ENCODE results near the gene KLF8. TPM values are rescaled to one million over a fixed set of nuclear protein-coding genes. Genes with fewer than 3 reads are reported as not detected.

Gene KLF8
- total RNA-seq, 1 experiment from 2014 or later, result 1.2 TPM

GRCh38 chrX:56211701-56212100 lies 20.5 kb upstream of the KLF8 start:
- RAD21 ChIA-PET (ENCODE audit: low non-redundant PET in 1 of 2, low total read pairs in 2 of 2, uncharacterized antibody in 2 of 2, unreplicated experiment in 2 of 2), result no interaction called here
- H3K4me3 ChIP-seq (replicated peaks in 1 of 2; ENCODE audit: low read depth in 1 of 2, low read length in 2 of 2), result no peak overlapping the region
- CTCF ChIA-PET, result no interaction called here
- H4K20me1 ChIP-seq (ENCODE audit: insufficient read depth), result no peaks in the 10 kb centered on the region
- POLR2A ChIA-PET, result no interaction called here
- DNase-seq (ENCODE audit: low read depth, low spot score) (no peak), ATAC-seq (no peak)
- H3K9ac ChIP-seq (ENCODE audit: low read length), result no peak overlapping the region
- H3K27me3 ChIP-seq (ENCODE audit: insufficient read depth, low read length), result no peaks in the 10 kb centered on the region
- H3K9me2 ChIP-seq (ENCODE audit: insufficient read depth), result no peaks in the 10 kb centered on the region
- H3K4me1 ChIP-seq (ENCODE audit: control insufficient read depth in 1 of 2, insufficient read depth in 2 of 2, low read length in 2 of 2), result no peaks in the 10 kb centered on the region
- TF ChIP-seq ZNF274 (IDR thresholded peaks at IDR 0.05; ENCODE audit: low read depth, low read length) (no peak), ELF1 (IDR thresholded peaks at IDR 0.05; ENCODE audit: borderline replicate concordance, low read depth) (no peak), MAX (IDR thresholded peaks at IDR 0.05) (no peak), FOSL1 (IDR thresholded peaks at IDR 0.05; ENCODE audit: low read depth) (no peak), YY1 (IDR thresholded peaks at IDR 0.05; ENCODE audit: extremely low read depth, insufficient replicate concordance, low read depth, low read length) (no peak), ATF3 (IDR thresholded peaks at IDR 0.05) (no peak), EZH2phosphoT487 (IDR thresholded peaks at IDR 0.05; ENCODE audit: borderline replicate concordance) (no peak), CTCF (IDR thresholded peaks at IDR 0.05 in 2 of 3, conservative IDR thresholded peaks at IDR 0.05 in 1 of 3; ENCODE audit: borderline replicate concordance in 1 of 3, insufficient read depth in 1 of 3, low read depth in 2 of 3, low read length in 2 of 3) (no peak), TCF7L2 (IDR thresholded peaks at IDR 0.05; ENCODE audit: borderline replicate concordance, extremely low read depth, insufficient read depth, insufficient read length) (no peak), POLR2AphosphoS5 (IDR thresholded peaks at IDR 0.05; ENCODE audit: low read depth, low read length) (no peak), EZH2 (IDR thresholded peaks at IDR 0.05) (no peak), ZBTB33 (IDR thresholded peaks at IDR 0.05; ENCODE audit: extremely low read depth, insufficient replicate concordance, low read length) (no peak), REST (IDR thresholded peaks at IDR 0.05; ENCODE audit: low read depth) (no peak), EGR1 (IDR thresholded peaks at IDR 0.05; ENCODE audit: low read depth) (no peak), ZFX (IDR thresholded peaks at IDR 0.05) (no peak), CEBPB (IDR thresholded peaks at IDR 0.05; ENCODE audit: low read depth) (no peak)
- H3K9me3 ChIP-seq (ENCODE audit: control insufficient read depth in 1 of 2, insufficient read depth in 1 of 2, low read depth in 1 of 2, low read length in 2 of 2), result no peaks in the 10 kb centered on the region
- no peak overlapping the region for H2AFZ ChIP-seq (ENCODE audit: low read depth, low read length, poor library complexity, severe bottlenecking)
- no peak overlapping the region for H3K27ac ChIP-seq (ENCODE audit: low read depth, low read length)
- H3K79me2 ChIP-seq (ENCODE audit: insufficient read depth, low read length), result no peaks in the 10 kb centered on the region
- intact Hi-C loops (cut with micrococcal nuclease), result loop anchor here (10.0 kb wide), 1 partner anchor 287 kb away; no protein-coding TSS in a partner anchor
- no TSS peak for BruUV-seq (replicated peaks)
- no peaks in the 10 kb centered on the region for H3K36me3 ChIP-seq (ENCODE audit: control insufficient read depth in 1 of 2, insufficient read depth in 2 of 2, low read length in 2 of 2)
- no peak overlapping the region for H3K4me2 ChIP-seq (ENCODE audit: low read length)

Data from HCT116 (cell line).